ENCODE results near the gene NOTCH3.

DNA sequence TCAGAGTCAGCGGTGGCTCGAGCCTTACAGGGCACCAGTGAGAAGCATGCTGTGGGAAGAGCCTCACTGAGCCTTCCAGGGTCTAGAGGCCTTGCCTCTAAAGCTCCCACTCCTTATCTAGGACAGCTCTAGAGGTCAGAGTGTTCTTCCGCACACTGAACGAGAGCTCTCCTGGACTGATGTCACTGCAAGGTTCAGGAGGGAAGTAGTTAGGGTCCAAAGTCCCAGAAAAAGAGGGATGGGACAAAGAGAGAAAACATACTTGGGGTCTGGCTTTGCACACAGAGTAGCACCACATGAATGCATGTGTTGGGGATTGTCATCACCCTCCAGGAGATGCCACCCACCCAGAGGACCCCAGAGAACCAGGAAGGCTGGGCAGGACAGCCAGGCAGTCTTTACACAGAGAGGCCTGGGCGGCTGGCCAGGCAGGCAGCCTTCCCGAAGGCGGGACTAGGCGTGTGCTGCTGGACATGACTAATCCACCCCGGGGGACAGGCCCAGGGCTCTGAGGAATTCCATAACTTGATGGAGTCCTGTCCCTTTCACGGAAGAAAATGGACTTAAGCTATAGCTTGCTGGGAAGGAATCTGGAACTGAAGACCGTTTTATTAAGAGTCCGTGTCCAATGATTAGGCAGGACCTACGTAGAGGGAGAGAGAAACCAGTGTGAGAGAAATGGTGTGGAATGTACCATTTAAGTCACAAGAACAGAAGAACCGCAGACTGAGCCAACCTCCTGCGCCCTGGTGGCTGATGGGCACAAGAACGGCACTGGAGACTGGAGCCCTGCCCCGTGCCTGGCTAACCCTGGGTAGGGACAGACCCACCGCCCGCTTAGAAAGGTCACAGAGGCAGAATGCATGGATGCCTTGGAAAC lies 48.1 kb upstream of the NOTCH3 start:
- no peak for TF ChIP-seq EZH2 (IDR thresholded peaks at IDR 0.05; ENCODE audit: insufficient read depth, low read length)
- TF ChIP-seq, protein P1, sequence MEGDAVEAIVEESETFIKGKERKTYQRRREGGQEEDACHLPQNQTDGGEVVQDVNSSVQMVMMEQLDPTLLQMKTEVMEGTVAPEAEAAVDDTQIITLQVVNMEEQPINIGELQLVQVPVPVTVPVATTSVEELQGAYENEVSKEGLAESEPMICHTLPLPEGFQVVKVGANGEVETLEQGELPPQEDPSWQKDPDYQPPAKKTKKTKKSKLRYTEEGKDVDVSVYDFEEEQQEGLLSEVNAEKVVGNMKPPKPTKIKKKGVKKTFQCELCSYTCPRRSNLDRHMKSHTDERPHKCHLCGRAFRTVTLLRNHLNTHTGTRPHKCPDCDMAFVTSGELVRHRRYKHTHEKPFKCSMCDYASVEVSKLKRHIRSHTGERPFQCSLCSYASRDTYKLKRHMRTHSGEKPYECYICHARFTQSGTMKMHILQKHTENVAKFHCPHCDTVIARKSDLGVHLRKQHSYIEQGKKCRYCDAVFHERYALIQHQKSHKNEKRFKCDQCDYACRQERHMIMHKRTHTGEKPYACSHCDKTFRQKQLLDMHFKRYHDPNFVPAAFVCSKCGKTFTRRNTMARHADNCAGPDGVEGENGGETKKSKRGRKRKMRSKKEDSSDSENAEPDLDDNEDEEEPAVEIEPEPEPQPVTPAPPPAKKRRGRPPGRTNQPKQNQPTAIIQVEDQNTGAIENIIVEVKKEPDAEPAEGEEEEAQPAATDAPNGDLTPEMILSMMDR (IDR thresholded peaks at IDR 0.05; ENCODE audit: insufficient read depth, low read depth, low read length): no peak

Data from astrocyte (in vitro differentiated cells and primary cell).